MM.1S (cell line): ENCODE measurements around the gene KLF15.

Experiments
- DNase-seq: peaks from one replicate; pipeline ENCODE4 v3.0.0-alpha.2; 2015
- H2AFZ ChIP-seq: fragments of 300-600 bp; sonication (generic); 2 replicates; pipeline ENCODE4 v1.6.0; 2016; ENCODE audit warnings: antibody characterized with exemption, low read length
- H3F3A ChIP-seq: fragments of 300-600 bp; sonication (generic); 2 replicates; pipeline ENCODE4 v1.6.1; 2016; ENCODE audit warnings: mild to moderate bottlenecking, antibody characterized with exemption, low read length, moderate library complexity, mixed read lengths; ENCODE audit not compliant: insufficient read depth
- H3K27ac ChIP-seq: fragments of 300-600 bp; sonication (generic); 2 replicates; pipeline ENCODE4 v1.5.1; 2016; ENCODE audit warnings: mild to moderate bottlenecking, low read length
- H3K27me3 ChIP-seq: fragments of 300-600 bp; sonication (generic); replicated peaks from 2 replicates; pipeline ENCODE4 v1.6.0; 2016; ENCODE audit warnings: low read length; ENCODE audit not compliant: insufficient read depth
- H3K36me3 ChIP-seq: fragments of 300-600 bp; sonication (generic); replicated peaks from 2 replicates; pipeline ENCODE4 v1.6.1; 2016; ENCODE audit warnings: mild to moderate bottlenecking, low read length, mixed read lengths; ENCODE audit not compliant: insufficient read depth
- H3K4me1 ChIP-seq: fragments of 300-600 bp; sonication (generic); 2 replicates; pipeline ENCODE4 v1.6.1; 2016; ENCODE audit warnings: low read length, mixed read lengths
- H3K4me2 ChIP-seq: fragments of 300-600 bp; sonication (generic); 2 replicates; pipeline ENCODE4 v1.6.0; 2016; ENCODE audit warnings: low read depth, low read length
- H3K4me3 ChIP-seq: fragments of 300-600 bp; sonication (generic); 2 replicates; pipeline ENCODE4 v1.5.1; 2016; ENCODE audit warnings: low read length, mixed read lengths
- H3K79me2 ChIP-seq: fragments of 300-600 bp; sonication (generic); 2 replicates; pipeline ENCODE4 v1.6.1; 2016; ENCODE audit warnings: mixed run types, low read length, mixed read lengths
- H3K9ac ChIP-seq: fragments of 300-600 bp; sonication (generic); 2 replicates; pipeline ENCODE4 v1.6.1; 2016; ENCODE audit warnings: low read length, mixed read lengths
- H3K9me2 ChIP-seq: fragments of 300-600 bp; sonication (generic); replicated peaks from 2 replicates; pipeline ENCODE4 v1.6.1; 2016; ENCODE audit warnings: mild to moderate bottlenecking, low read length, mixed read lengths; ENCODE audit not compliant: insufficient read depth
- H3K9me3 ChIP-seq: fragments of 300-600 bp; sonication (generic); replicated peaks from 2 replicates; pipeline ENCODE4 v1.6.1; 2016; ENCODE audit warnings: mild to moderate bottlenecking, low read length, mixed read lengths; ENCODE audit not compliant: insufficient read depth
- H4K20me1 ChIP-seq: fragments of 300-600 bp; sonication (generic); 2 replicates; pipeline ENCODE4 v1.6.1; 2016; ENCODE audit warnings: mild to moderate bottlenecking, low read length, moderate library complexity, mixed read lengths; ENCODE audit not compliant: insufficient read depth
- CTCF ChIP-seq: fragments of 300-600 bp; sonication (generic); IDR thresholded peaks from 2 replicates; pipeline ENCODE4 v1.5.1; 2016; ENCODE audit warnings: antibody characterized with exemption, low read length, mixed read lengths
- EZH2 ChIP-seq: fragments of 300-600 bp; sonication (generic); optimal IDR thresholded peaks from 2 replicates; pipeline ENCODE3; 2017; ENCODE audit warnings: low read depth, mild to moderate bottlenecking, antibody characterized with exemption, low read length, mixed read lengths
- EZH2phosphoT487 ChIP-seq: fragments of 300-600 bp; sonication (generic); IDR thresholded peaks from 2 replicates; pipeline ENCODE4 v1.6.1; 2018; ENCODE audit warnings: antibody characterized with exemption, low read length

Gene KLF15

GRCh38 chr3:126304291-126304690, 52.9 kb downstream of the KLF15 start:
- TF ChIP-seq EZH2 (no peak), CTCF (no peak), EZH2phosphoT487 (no peak)
- no peak overlapping the region for H3K9ac ChIP-seq
- H3F3A ChIP-seq, result no peaks in the 10 kb centered on the region
- H3K4me2 ChIP-seq, result no peak overlapping the region
- H3K79me2 ChIP-seq, result no peaks in the 10 kb centered on the region
- H3K36me3 ChIP-seq, result no peaks in the 10 kb centered on the region
- no peaks in the 10 kb centered on the region for H3K27me3 ChIP-seq
- H2AFZ ChIP-seq, result no peak overlapping the region
- H4K20me1 ChIP-seq, result no peaks in the 10 kb centered on the region
- H3K4me3 ChIP-seq, result no peak overlapping the region
- no peak overlapping the region for H3K27ac ChIP-seq
- no peaks in the 10 kb centered on the region for H3K9me3 ChIP-seq
- H3K4me1 ChIP-seq, result no peaks in the 10 kb centered on the region
- H3K9me2 ChIP-seq, result no peaks in the 10 kb centered on the region
- DNase-seq, result no peak

GRCh38 chr3:126303272-126303671, 53.9 kb downstream of the KLF15 start:
- H3K9me3 ChIP-seq, result no peaks in the 10 kb centered on the region
- no peaks in the 10 kb centered on the region for H3K79me2 ChIP-seq
- H3K4me1 ChIP-seq, result no peaks in the 10 kb centered on the region
- H3F3A ChIP-seq, result no peaks in the 10 kb centered on the region
- H3K9me2 ChIP-seq, result no peaks in the 10 kb centered on the region
- no peak overlapping the region for H3K27ac ChIP-seq
- TF ChIP-seq CTCF, result no peak
- TF ChIP-seq EZH2, result no peak
- no peak for TF ChIP-seq EZH2phosphoT487
- H3K36me3 ChIP-seq, result no peaks in the 10 kb centered on the region
- no peak overlapping the region for H2AFZ ChIP-seq
- no peak overlapping the region for H3K9ac ChIP-seq
- no peaks in the 10 kb centered on the region for H3K27me3 ChIP-seq
- no peak overlapping the region for H3K4me2 ChIP-seq
- no peak overlapping the region for H3K4me3 ChIP-seq
- no peak for DNase-seq
- H4K20me1 ChIP-seq, result no peaks in the 10 kb centered on the region

- no peak for DNase-seq
- H3K27ac ChIP-seq, result no peak overlapping the region
- no peaks in the 10 kb centered on the region for H3K9me3 ChIP-seq
- no peak overlapping the region for H3K9ac ChIP-seq
- no peaks in the 10 kb centered on the region for H3K36me3 ChIP-seq
- no peak overlapping the region for H3K4me2 ChIP-seq
- H2AFZ ChIP-seq, result no peak overlapping the region
- no peaks in the 10 kb centered on the region for H3F3A ChIP-seq
- TF ChIP-seq EZH2phosphoT487 (no peak), CTCF (no peak), EZH2 (no peak)
- no peak overlapping the region for H3K4me3 ChIP-seq
- no peaks in the 10 kb centered on the region for H3K79me2 ChIP-seq
- no peaks in the 10 kb centered on the region for H3K9me2 ChIP-seq
- no peaks in the 10 kb centered on the region for H3K4me1 ChIP-seq
- no peaks in the 10 kb centered on the region for H4K20me1 ChIP-seq
- H3K27me3 ChIP-seq, result no peaks in the 10 kb centered on the region
Observed at GRCh38 chr3:126300761-126301481, 56.3 kb downstream of the KLF15 start.
